NCI-H1048 (cell line): ENCODE results near the gene DUS2.
"Not testable (repeated sequence)": the region's sequence is repeated elsewhere in the genome, so short reads cannot be mapped to it uniquely, and the experiment has no call there.

Experiments used
- DNase-seq: peaks from one replicate; lab custom pipeline; 2025; lab: John Stamatoyannopoulos, UW

DUS2 gene

DNA sequence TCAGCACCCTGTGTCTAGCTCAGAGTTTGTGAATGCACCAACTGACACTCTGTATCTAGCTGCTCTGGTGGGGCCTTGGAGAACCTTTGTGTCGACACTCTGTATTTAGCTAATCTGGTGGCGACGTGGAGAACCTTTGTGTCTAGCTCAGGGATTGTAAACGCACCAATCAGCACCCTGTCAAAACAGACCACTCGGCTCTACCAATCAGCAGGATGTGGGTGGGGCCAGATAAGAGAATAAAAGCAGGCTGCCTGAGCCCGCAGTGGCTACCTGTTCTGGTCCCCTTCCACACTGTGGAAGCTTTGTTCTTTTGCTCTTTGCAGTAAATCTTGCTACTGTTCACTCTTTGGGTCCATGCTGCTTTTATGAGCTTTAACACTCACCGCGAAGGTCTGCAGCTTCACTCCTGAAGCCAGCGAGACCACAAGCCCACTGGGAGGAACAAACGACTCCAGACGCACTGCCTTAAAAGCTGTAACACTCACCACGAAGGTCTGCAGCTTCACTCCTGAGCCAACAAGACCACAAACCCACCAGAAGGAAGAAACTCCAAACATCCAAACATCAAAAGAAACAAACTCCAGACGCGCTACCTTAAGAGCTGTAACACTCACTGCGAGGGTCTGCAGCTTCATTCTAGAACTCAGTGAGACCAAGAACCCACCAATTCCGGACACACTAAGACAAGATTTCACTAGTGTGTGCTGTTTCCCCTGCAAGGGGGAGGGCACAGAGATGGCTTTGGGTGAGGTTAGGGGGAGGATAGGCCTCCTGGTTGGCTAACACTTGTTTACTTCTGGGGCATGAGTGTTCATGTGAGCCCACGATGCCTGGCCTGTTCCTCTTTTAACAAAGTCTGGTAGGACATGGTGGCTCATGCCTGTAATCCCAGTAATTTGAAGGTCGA is 24.1 kb upstream of the DUS2 start, which contains the start of gene DPEP2:
Gene DPEP2 (minus strand): TSS at position 706 of the 910 bp plus-strand sequence. CDS start 6,272 bp downstream, outside the sequence.
- DNase-seq: not testable (repeated sequence)

DNA sequence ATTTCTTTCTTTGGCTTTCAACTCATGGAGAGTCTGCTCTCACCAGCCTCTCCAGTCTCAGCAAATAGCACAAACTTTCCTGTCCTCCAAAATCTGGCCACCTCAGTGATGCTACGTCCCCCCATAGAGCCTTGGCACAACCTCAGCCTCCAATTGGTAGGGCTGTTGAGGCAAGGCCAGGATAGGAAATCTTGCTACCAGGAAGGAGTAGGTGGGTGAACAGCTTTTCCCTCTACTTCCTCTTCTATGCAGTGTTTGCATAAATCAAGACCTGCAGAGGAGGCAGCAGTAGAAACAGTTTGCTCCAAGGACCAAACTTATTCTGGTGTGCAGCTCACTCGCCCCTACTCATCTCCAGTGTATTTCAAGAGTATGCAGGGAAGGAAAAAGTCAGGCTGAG is 23.1 kb upstream of the DUS2 start:
- DNase-seq: no peak

DNA sequence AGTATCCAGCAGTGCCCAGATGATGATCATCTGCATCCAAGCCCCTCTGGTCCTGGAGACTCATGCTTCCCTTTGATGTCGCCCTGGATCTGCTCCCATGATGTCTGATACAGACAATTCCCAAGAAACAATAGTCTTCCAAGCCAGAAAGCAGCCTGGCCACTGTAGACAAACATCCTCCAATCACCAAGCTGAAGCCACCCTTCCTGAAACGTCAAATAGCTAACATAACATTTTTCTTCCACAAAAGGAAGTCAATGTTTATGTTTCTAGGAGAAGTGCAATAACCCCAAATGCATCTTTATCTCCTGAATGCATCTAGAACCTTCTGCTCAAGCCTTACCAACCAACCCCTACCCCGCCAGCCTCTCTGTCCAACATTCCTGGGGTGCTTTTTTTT is 22.6 kb upstream of the DUS2 start:
- DNase-seq: no peak

DNA sequence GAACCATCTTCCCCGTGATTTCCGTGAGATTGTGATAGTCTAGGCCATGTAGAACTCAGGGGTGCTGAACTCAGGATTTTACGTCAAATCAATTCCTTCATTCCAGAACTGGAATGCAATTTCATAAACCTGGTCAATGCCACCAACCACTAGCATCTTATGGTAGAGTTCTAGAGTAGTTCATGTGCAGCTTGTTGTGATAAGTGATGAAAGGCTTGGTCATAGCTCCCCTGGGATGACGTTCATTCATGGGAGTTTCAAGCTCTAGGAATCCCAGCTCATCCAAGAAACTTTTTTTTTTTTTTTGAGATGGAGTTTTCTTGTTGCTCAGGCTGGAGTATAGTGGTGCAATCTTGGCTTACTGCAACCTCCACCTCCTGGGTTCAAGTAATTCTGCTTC is 20.1 kb upstream of the DUS2 start:
- no peak for DNase-seq

DNA sequence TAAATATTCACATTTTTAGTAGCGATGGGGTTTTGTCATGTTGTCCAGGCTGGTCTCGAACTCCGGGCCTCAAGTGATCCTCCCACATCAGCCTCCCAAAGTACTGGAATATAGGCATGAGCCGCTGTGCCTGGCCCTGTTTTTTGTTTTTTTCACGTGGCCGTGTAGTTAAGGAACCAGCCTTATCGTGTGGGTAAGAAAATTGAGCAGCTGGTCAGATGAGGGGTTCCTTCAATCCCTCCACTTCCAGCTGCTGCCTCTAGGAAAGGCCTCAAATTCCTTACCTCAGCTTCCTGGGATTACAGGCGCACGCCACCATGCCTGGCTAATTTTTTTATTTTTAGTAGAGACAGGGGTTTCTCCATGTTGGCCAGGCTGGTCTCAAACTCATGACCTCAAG is 17.9 kb upstream of the DUS2 start:
- no peak for DNase-seq

DNA sequence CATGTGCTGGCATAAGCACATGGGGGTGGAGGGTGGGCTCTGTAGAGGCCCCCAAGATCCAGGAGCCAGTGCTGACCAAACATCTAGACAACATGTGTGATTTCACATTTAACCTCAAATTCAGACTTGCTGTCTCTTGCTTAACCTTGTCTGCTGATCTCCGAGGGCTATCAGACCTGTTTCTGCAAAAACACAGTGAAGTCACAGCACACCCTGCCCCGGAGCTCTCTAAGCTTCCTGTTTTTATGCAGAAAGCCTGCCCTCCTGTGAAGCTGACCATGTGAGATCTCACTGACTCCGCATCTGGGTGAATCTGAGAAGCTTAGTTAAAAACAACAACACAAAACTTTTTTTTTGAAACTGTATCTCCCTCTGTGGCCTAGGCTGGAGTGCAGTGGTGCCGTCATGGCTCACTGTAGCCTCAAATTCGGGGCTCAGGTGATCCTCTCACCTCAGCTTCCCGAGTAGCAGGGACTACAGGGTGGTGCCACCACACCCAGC is 17.2 kb upstream of the DUS2 start:
- DNase-seq: no peak

DNA sequence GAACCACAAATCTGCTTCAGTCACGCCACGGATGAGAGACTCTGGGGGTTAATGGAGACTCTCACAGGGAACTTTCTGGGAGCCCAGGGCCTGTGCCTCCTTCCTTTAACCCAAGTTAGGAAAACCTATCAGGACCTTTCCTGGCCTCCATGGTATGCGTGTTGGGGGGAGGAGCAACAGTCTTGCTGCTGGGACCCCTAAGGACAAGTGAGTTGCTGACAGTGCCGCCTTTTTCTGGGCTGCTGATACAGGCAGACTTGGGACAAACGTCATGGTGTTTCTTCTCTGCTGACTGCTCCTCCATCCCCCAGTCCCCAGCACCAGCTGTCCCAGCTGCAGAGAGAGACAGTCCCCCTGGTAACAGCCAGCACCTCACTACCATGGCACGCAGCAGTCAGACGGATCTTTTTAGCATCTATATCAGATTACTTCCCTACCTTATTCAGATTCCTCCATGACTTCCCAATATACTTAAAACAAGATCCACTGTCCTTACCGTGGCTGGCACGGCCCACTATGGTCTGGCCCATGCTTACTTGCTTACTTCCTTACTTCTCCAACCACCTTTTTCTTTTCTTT is 13.8 kb upstream of the DUS2 start:
- DNase-seq: no peak

DNA sequence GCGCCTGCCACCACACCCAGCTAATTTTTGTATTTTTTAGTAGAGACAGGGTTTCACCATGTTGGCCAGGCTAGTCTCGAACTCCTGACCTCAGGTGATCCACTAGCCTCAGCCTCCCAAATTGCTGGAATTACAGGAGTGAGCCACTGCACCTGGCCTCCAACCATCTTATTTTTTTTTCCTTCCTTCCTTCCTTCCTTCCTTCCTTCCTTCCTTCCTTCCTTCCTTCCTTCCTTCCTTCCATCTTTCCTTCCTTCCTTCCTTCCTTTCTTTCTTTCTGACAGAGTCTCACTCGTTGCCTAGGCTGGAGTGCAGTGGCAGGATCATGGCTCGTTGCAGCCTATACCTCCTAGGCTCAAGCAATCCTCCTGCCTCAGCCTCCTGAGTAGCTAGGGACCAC is 13.2 kb upstream of the DUS2 start:
- DNase-seq: not testable (repeated sequence)

DNA sequence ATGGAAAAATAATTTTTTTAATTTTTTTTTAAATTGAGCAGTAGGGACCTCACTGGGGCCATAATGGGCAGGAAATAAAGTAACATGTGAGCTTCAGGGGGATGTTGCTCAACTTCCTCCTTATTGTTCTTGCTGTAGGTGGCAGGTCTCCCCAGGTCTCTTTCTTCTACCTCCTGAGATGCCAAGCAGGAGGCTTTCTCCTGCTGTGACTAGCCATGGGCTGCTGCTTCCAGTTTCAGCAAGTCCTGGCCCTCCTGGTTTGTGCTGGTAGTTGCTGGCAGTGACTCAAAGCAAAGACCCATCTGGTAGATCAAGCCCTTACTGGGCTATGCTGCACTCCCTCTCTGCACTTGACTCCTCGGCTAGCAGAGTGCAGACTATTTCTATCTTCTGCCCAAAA is 9.6 kb upstream of the DUS2 start:
- DNase-seq: no peak

DNA sequence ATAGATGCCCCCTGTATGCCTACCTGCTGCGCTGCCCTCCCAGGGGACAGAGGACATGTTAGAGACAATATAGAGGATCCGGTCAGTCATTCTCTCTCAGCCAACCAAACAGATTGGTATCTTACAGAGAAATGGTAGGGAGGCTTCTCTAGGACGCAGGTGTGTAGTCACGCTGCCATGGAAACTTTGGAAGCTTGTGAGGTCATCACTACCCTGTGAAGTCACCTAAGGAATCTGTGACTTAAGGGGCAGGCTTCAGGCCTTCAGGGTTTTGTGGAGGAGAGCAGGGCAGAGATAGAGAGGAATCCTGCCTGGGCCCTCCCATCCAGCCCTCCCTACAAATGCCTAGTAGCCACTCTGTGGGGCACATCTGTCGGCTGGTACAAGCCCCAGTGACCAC is 7.4 kb upstream of the DUS2 start, which contains the start of gene DPEP2NB:
Gene DPEP2NB (minus strand): TSS at position 231 of the 400 bp plus-strand sequence. CDS start 141 bp downstream, at position 90.
- no peak for DNase-seq

DNA sequence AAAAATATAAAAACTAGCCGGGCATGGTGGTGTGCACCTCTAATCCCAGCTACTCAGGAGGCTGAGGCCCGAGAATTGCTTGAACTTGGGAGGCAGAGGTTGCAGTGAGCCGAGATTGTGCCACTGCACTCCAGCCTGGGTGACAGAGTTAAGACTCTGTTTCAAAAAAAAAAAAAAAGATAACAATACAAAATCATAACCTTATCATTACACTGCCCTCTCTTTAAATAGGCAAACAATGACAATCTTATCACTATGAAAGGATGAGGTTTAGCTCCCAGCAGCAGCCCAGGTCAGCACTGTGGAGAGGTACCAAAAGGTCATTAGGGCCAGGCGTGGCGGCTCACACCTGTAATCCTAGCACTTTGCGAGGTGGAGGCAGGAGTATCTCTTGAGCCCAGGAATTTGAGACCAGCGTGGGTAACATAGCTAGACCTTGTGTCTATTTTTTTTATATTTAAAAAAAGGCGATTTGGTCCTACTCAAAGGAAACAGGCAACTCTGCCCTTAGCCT is 3.9 kb upstream of the DUS2 start:
- DNase-seq: no peak

DNA sequence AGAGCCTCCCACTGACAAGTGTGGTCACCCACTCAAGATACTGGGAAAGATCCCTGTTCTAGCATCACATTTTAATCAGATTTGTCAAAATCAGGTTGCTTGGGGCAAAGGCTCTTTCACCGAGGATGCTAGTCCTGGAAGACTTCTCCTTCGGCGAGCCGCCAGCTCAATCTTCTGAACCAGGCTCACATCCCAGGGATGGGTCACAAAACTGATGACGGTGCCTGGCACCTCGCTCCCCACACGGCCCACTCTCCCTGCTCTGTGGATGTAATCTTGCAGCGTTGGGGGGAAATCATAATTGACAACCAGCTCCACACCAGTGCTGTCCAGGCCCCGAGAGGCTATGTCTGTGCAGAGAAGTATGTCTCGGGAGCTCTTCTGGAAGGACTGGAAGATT is 1.6 kb upstream of the DUS2 start:
- DNase-seq: no peak

DNA sequence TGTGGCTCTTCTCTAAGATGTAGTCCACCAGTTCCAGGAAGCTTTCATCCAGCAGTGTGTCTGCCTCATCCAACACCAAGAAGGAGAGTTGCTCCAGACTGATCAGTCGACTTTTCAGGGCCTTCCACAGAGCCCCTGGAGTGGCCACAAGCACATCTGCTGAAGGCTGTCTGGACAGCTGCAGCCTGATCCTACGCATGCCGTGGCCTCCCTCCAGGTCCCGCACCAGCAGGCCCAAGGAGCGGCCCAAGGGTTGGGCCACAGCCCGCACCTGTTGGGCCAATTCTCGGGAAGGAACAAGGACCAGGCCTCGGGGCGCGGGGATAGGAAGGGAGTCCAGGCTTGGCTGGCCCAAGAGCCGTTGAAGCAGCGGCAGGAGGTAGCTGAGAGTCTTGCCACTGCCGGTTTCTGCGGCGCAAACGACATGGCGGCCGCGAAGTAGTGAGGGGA is 781 bp upstream of the DUS2 start:
- no peak for DNase-seq

DNA sequence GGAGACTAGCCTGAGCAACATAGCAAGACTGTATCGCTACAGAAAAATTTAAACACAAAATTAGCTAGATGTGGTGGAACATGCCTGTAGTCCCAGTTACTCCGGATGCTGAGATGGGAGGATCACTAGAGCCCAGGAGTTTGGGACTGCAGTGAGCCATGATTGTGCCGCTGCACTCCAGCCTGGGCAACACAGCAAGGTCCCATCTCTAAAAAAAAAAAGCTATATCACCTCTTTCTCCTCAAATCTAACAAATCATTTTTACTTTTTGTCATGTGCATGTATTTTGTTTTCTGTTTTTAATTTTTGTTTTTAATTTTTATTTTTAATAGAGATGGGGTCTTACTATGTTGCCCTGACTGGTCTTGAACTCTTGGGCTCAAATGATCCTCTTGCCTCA is 5.9 kb downstream of the DUS2 start:
- no peak for DNase-seq

DNA sequence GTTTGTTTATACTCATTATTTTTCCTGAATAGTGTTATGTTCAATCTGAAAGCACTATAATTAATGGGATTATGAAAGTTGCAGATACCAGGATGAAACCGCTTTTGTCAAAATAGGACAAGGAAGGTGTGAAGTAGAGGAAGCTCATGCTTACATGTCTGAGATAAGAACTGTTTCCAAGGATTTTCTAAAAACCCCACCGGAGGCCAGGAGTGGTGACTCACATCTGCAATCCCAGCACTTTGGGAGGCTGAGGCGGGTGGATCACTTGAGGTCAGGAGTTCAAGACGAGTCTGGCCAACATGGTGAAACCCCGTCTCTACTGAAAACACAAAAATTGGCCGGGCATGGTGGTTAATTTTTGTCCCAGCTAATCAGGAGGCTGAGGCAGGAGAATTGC is 7.0 kb downstream of the DUS2 start:
- DNase-seq: not testable (repeated sequence)

DNA sequence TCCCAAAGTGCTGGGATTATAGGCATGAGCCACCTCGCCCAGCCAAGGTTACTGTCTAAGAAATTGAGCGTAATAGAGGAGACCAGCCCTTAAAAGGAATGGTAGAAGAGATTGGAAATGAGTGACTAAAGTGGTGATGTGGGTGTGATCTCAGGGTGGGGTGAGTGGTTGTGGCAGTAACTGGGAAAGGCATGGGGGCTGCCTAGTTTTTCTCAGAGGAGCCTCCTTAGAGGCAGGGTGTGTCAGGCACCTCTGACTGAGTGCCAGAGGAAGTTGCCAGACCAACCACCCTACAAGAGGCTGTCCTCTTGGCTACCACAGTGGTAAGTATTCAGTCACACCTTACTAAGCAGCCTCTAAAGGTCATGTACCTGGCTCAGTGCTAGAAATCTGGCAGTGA is 8.9 kb downstream of the DUS2 start:
- no peak for DNase-seq

DNA sequence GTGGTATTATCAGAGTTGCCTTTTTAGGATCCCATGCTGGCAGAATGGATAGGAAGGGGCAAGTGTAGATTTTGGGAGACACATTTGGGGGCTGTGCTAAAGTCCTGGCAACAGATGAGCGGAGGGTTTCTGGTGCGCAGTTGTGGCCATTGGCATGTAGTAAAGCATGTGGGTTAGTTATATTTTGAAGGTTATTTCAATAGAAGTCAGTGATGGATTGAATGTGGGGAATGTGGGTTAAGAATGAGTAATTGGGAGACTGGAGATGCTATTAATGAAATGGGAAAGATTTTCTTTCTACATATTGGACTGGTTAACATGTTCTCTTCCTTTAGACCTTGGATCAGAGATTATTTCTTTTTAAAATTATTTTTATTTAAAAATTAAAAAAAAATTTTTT is 10.0 kb downstream of the DUS2 start:
- DNase-seq: no peak

DNA sequence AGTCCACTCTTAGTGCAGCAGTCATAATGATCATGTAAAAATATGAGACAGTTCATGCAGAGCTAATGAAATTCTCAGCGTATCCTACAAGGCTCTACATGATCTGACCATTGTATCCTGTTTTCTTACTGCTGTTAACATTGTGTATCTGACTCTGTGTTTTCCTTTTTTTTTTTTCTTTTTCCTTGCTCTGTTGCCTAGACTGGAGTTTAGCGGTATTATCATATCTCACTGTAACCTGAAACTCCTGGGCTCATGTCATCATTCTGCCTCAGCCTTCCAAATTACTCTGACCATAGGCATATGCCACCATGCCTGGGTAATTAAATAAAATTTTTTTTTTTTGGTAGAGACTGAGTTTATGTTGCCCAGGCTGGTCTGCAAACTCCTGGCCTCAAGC is 12.1 kb downstream of the DUS2 start:
- no peak for DNase-seq

DNA sequence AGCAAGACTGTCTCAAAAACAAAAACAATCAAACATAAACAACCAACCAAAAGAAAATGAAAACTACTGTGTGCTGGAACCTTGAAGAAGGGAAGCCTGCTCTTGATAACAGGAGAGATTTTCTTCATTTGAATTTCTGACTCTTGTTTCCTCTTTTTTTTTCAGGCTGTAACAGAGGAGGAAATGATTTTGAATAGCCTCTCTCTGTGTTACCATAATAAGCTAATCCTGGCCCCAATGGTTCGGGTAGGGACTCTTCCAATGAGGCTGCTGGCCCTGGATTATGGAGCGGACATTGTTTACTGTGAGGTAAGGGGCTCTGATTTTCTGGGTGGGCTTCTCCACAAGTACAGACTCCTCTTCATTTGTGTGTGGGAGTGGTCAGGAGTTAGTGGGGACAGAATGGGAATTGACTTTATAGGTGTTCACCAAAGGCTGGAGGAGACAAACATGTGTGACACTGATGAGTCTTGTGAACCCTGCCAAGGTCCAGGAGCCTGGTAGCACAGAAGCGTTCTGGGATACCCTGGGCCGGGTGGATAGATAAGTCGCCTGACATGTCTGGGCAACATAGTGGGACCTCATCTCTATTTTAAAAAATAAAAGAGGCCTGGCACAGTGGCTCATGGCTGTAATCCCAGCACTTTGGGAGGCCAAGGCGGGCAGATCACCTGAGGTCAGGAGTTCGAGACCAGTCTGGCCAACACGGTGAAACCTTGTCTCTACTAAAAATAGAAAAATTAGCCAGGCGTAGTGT is 14.9 kb downstream of the DUS2 start:
- no peak for DNase-seq

DNA sequence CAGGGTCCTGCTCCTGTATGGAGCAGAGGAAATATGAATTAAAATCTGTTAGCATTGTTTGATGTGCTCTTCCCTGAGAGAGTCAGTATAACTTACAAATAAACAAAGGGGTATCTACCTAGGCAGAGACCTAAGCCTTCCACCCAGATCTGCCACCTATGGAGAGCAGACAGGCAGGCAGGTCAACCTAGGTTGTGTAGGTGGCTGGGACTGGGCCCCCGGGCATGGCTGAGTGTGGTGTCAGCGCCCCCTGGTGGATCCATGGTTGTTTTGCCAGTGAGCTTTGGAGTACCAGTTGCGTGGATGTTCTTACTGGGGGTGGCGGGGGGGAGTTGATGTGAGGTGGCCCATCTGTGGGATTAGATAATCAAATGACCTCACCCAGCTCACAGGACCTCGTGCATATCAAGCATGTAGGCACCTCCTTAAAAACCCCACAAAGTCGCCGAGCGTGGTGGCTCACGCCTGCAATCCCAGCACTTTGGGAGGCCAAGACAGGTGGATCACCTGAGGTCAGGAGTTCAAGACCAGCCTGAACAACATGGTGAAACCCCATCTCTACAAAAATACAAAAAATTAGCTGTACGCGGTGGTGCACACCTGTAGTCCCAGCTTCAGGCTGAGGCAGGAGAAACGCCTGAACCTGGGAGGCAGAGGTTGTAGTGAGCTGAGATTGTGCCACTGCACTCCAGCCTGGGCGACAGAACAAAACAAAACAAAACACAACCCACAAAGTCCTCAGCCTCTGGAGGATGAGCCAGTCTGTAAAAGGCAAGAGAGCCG is 17.6 kb downstream of the DUS2 start:
- DNase-seq: no peak

DNA sequence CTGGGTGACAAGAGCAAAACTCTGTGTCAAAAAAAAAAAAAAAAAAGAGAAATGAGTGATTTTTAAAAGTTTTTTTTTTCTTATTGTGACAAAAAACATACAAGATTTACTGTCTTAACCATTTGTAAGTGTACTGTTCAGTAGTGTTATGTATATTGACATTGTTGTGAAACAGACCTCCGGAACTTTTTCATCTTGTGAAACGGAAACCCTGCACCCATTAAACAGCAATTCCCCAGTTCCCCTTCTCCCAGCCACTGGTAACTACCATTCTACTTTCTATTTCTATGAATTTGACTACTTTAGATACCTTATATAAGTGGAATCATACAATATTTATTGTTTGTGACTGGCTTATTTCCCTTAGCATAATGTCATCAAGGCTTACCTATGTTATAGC is 18.7 kb downstream of the DUS2 start:
- DNase-seq: no peak
